HG02885 (cell line): ENCODE results near the gene NSG1.

Source experiments
- ATAC-seq: cut with Tn5 transposase; IDR thresholded peaks from one replicate; pipeline ENCODE4 v1.9.1; 2021; ENCODE audit warnings: mild to moderate bottlenecking; ENCODE audit not compliant: unreplicated experiment, poor library complexity

The NSG1 gene

DNA sequence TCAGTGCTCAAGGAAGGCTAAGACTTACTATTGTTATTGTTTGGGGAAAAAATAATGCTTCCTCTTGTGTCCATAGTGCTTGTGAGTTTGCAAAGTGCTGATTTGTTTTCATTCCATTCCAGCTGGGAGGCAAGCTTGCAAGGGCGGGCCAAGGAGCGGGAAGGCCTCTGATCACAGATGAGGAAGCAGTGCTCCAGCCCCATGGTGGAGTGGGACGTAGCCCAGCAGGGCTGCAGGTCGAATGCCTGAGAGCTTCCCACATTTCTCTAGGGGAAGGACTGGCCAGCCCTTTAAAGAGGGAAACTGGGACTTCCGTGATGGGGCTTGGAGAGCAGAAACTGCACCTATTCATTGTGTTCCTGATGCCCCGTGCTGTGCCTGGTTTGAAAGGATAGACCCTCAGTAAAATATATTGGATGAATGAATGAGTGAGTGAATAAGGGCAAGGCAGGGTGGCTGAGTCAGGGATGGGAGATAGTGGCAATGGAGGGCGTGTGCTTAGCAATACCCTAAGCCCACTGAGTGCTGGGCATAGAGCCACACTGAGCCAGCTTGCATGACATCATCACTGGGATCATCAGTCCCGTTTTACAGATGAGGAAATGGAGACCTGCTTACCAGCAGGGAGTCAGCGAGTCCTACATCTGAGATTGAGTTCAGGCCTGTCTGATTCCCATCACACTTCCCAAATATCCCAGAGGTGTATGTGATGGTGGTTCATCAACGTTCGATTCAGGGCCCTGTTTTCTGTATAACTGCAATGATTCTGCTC is 17.9 kb upstream of the NSG1 start:
- no peak for ATAC-seq

DNA sequence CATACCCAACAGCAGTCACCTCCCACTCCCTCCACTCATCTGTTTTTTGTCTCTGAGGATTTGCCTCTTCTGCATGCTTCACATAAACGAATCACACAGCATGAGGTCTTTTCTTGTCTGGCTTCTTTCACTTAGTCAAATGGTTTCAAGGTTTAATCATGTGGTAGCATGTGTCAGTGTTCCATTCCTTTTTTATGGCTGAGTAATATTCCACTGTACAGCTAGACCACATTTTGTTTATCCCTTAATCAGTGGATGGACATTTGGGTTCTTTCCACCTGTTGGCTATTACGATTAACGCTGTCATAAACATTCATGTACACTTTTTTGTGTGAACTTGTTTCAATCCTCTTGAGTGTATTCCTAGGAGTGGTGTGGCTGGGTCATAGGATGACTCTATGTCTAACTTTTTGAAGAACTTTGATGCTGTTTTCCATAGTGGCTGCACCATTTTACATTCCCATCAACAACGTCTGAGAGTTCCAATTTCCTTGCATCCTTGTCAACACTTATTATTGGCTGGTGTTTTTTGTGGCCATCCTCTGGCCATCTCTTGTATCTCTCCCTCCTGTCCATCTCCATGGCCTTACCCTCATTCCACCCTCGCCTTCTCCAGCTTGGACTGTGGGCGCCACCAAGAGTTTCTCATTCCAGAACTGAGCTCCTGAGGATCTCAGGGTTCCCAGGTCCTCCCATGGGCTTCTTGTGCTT is 12.4 kb upstream of the NSG1 start:
- no peak for ATAC-seq

DNA sequence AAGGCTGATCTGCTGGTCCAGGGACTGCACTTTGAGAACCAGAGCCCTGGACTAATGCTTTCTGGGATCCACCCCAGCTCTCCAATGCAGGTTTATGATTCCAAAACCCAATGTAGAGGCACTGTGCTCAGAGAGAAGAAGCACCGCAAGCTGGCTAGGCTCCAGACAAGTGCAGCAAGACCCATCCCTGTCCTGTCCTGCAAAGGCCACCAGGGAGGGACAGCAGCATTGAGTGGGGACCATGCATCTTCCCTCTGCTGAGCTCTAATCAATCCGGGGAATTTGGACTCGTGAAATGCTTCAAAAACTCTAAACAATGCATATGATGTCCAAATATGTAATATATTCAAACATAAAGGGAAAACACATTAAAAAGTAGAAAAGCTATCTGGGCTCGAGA is 10.8 kb upstream of the NSG1 start:
- no peak for ATAC-seq

DNA sequence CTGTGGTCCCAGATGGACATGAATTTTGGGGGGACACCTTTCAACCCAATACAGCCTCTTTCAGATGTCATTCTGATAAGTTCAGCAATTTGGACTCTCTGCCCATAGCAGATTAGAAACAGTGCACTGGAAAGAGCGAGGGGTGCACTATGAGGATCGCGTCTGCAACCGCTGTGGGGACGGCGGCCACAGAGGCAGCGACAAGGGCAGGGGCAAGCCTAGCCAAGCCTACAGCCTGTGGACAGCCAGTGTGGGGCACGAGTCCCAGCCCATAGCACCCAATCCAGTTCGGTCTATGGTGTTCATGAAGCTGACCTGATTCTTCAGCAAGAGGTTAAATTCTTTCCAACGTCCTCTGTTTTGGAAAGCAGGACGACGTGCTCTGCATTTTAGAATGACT is 9.7 kb upstream of the NSG1 start:
- ATAC-seq: no peak

DNA sequence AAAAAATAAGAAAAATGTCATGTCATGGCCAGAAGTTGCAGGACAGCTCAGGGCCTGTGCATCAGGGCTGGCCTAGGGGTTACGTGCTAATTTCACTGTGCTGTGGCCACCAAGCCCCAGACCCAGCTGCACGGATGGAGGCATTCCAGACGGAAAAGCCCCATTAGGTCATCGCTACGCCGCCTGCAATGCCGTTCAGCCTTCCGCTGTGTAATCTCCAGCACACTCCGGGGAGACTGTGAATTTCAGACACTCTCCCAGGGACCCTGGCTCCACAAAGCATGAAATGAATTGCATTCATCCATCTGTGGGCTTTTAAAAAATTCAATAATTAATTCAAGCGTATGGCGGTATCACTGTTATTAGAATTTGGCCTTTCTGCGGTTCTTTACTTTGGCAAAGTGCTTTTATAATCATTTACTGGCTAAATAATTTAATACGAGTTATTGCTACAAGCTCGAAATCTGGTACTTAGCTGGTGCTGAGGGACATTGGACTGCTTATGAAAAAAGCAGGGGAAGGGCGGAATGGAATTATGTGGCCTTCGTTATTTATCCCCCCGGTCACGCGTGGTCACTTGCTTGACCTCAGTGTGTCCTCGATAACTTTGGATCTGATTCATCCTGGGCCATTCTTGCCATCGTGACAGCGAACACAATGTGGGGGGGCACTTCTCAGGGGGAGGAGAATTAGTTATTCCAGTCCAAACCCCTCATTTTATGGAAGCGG is 9.0 kb upstream of the NSG1 start:
- no peak for ATAC-seq

DNA sequence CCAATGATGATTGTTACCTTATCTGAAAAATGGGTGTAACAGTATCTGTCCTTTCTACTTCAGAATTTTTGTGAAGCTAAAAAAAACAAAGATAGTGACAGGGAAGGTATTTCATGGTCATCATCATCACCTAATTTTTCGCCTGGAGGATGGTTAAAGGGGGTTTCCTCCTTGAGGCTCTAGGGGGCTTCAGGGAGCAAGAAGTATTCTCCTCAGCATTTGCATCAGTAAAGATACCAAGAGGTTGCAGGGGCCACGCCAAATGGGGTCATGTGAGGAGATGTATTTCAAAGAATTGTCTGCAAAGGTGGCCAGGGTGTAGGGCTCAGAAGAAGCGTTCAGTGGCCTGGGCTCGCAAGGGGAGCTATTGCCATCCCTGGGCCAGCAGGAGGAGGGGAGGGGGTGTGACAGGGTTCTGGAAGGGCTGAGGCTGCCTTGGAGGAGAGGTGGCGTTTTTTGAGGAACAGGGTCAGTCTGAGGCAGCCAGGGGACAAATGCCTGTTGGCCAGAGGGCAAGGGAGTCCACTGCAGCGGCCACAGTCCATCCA is 7.3 kb upstream of the NSG1 start:
- ATAC-seq: no peak

DNA sequence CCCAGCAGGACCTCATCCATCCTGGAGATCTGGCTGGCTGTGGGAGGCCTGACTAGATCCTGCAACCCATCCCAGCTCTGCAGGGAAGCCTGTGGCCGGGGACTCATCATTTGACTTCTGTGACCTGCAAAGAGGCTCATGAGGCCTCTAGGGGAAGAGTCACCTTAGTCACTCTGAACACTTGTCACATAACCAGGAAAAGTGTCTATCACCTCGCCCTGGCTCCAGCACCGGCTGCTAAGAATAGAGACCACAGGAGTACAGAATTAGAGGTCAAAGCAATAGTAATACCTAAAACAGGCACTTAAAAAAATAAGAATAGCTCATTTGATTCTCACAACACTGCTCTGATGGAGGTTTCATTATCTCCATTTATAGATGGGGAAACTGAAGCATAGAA is 3.8 kb upstream of the NSG1 start:
- peak; percentile 37 for ATAC-seq

DNA sequence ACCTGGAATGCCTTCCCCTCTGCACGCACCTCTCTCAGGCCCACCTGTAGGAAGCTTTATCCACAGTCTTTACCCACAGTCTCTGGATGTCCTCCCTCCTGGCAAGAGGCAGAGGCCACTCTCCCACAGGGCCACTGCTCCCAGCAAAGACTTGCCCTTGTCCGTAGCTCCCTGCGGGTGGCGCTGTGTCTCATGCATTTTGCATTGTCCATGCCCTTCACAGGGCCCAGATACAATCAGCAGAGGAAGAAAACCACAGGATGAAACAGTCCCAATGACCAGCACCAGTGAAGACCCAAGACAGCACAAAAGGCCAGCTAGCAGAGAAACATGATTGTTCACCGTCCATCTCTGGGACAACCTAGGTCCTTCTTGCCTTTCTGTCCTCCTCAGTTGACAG is 2.1 kb upstream of the NSG1 start:
- ATAC-seq: no peak

DNA sequence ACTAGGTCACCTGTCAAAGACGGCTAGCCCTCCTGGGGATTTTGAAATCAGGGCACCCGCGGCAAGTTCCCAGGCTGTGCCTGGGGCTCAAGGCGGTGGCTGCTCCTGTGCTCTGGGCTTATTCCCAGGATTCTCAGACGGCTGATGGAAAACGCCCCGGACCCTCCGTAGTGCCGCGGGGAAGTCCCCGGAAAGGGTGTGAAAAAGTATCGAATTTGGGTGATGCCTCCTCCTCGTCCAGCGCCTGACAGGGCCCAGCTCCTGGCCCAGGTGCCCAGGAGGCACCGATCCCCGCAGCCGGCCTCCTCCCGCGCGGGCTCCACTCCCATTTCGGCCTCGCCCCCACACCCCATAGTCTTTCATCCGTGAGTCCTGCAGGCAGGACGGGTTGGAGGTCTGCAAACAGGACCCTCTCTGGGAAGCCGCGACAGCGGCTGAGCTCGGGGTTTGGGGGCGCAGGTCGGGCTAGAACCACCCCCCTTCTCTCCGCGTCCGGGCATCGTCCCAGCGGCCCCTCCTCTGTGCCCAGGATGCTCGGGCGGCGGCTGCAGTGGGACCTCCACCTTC is 1.1 kb upstream of the NSG1 start:
- ATAC-seq: no peak

DNA sequence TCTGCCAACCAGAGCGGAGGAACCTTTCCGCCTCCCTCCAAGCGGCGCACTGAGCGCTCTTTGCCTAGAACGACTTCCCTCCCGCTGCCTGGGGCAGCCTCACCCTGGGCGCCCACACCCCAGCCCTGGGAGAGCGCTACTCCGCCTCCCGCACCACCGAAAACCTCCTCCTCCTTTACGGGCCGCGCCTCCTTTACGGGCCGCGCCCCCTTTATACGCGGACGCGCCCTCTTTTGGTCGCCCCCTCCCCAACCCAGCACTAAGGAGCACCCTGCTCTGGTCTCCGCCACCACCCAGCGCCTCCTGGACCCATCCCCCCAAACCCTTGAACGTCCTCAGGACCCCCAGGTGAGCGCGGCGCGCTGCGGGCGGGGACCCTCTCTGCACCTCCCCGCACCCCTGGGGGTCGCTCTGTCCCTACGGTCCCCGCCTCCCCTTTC is 586 bp upstream of the NSG1 start:
- no peak for ATAC-seq

DNA sequence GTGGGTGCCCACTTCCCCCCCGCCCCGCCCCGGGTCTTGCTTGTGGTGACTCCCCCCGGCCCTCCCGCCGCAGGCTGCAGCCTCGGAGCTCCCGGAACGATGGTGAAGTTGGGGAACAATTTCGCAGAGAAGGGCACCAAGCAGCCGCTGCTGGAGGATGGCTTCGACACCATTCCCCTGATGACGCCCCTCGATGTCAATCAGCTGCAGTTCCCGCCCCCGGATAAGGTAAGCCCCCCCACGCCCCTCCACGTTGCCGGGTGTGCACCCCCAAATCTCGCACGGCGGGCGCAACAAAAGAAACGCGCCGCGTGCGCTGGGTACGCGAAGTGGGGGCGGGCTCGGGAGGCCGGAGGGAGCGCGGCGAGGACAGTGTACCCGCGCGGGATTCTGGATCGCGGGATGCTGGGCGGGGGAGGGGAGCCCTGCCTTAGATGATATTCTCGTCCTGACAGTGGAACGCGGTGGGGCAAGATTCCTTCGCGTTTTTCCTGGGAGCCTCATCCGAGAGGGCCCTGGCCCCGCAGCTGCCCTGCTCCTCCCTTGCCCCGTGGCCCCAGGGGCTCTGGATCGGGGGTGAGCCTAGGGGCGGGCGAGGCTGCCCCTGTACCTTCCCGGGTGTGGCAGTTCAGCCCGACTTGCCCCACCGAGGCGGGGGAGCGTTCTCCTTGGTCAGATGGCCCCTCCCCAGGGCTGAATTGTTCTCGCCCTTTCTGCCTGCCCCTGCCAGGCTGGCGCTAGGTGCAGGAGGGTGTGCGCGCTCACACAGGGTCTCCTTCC is 819 bp downstream of the NSG1 start:
- no peak for ATAC-seq

DNA sequence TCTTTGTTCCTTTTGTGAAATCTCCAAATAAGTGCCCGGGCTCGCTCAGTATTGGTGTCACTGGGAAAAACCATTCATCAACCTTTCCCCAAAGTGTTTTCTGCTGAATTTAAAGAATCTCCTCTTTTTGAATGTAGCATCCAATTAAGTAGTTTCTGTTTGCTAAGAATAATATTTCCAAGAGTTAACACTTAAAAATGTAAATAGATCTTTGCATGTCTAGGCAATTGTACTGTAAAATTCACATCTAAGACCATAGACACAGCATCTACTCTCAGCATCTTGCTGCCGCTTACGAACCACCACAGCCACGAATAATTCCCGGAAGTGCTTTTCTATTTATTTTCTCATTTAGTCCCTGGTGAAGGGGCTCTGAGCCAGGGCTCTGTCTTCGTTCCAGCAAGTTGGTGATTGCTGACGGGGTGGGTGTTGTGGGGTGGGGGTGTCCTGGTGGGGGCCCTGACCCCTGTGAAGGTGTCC is 1.4 kb downstream of the NSG1 start:
- no peak for ATAC-seq

DNA sequence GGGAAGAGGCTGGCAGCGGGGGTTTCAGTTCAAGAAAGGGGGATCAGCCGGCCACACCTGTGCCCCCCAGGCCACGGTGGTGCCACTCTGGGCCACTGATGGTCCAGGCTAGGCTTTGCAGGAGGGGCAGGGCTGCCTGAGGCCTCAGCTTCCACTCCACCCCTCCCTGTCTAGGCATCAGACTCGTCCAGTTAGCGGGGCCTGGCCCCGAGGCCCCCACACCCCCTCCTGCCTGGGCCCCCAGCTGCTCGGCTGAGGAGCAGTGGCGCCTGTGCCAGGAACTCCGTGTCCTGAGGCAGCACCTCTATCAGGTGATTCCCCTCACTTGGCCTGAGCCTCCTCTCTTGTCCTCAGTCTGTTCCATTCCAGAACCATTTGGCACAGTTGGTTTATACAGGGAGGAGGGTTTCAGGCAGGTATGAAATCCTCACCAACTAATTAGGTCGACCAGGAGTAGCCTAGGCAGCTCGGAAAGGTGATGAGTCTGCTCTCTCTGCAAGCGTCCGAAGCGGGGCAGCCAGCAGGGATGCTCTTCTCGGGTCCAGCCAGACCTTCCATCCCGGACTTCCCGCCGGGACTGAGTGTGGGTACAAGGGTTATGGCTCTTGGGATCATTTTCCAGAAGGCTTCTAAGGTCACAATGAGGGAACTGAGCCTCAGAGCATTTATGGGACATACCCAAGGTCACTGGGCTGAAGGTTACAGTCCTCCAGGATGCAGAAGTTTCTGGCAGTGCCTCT is 2.1 kb downstream of the NSG1 start:
- ATAC-seq: no peak

DNA sequence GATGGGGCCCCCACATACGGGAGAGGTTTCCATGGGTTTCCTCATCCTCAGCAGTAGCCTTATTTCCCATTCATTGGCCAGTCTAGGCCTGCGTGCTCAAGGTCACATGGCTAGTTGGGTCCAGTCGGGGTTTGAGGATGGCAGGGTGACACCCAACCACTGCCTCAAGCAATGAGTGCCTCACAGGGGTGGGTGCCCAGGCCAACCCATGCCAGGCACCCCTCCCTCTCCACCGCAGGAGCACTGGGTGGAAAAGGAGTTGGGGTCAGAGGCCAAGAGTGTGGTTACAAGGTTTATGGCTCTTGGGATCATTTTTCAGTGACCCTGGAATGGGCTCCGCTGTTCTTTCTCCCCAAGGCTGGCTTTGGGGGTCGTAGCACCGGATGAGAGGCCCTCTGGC is 3.1 kb downstream of the NSG1 start:
- no peak for ATAC-seq

DNA sequence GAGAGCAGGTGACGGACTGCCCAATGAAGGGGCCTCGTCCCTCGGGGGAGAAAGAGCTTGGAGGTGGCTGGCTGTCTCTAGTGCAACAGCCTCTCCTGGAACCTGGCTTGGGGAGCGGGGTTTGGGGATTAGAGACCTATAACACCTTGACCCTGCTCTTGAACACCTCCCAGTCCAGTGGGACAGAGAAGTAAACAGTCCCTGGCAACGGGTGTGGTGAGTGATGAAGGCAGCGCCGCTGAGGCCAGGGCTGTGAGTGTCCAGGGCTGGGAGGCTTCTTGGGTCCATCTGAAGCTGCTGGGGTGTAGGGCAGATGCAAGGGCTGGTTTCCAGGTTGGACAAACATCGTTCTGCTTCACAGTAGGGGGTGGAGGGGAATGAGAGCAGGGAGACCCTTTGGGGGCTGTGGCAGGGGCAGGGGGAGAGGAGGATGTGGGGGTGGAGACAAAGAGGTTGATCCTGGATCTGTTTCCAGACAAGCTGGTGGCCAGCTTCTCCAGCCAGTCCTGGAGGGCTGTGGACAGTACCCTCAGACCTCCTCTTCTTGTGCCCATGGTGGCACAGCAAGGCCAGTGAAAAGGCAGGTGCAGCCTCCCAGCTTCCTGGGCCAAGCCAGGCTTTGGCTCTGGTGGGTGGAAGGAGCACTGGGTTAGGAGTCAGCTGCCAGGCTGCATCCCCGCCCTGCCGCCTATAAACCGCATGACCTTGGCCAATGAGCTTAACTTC is 3.8 kb downstream of the NSG1 start:
- no peak for ATAC-seq

DNA sequence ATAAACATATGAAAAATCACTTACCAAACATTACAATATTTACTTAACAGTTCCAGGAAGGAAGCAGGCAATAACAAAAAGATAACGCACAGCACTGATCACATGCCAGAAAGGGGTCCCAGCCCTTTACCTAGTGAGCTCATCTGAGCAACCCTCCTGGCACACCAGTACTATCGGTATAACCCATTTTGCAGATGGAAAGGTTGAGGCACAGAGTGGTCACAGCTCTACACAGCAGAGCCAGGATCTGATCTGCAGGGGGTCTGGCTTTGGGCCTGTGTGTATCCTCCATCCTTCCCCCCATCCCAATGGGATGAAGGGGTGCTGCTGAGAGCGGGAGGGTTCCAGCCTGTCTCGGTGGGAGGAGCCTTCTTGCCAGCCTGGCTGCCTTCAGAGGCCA is 5.0 kb downstream of the NSG1 start:
- no peak for ATAC-seq

DNA sequence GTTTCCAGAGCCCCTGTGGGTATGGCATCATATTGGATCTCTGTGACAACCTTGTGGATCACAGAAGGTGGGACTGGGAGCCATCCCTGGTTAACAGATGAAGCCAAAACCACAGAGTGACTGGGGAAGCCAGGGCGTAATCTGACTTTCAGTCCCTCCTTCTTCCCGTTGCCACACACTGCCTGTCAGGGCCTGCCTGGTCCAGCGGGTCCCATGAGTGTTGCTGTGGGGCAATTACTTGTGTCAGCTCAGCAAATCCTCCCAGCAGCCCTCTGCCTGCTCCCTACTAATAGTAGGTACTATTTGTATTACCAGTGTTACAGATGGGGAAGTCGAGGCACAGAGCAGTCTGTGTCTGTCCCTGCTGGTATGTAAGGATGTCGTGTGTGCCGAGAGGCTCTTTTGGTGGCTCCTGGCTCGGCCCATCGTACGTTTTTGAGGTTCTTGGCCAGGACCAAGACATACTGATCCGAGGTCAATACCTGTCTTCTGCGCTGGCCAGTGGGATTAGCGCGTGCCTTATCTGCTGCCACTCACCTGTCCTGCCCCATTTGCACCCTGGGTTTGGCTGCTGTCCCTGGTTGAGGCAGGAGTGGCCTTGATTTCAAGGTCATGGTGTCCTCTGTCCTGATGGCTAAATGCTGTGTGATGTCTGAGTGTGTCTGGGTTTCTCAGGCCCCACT is 5.7 kb downstream of the NSG1 start:
- no peak for ATAC-seq

DNA sequence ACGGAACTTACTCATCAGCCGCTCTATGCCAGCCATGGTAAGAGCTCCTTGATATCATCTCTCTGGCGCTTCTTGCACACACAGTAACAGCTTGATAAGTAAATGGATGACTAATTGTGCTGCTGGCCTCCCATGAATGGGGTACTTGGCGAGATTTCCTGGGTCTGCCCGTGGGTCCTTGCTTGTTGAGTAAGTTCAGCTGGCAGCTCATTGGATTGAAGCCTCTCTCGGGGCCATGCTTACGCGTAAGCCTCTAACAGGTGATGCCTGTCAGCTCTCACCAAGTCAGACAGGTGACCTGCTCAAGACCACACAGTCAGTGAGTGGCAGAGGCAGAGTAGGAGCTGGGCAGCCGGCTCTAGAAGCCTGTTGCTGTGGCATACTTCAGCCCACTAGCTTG is 7.7 kb downstream of the NSG1 start:
- no peak for ATAC-seq
